Mesendoderm (in vitro differentiated cells): ENCODE data around the gene SAMD4A.

Experiments
- DNase-seq: peaks from one replicate; pipeline ENCODE4 v3.0.0; 2013
- H2AK5ac ChIP-seq: 2 replicates; pipeline ENCODE4 v1.6.1; 2013; ENCODE audit warnings: low read length, inconsistent platforms
- H2BK120ac ChIP-seq: 2 replicates; pipeline ENCODE4 v1.6.1; 2013; ENCODE audit warnings: low read depth, mild to moderate bottlenecking, low read length, moderate library complexity, mixed read lengths
- H2BK15ac ChIP-seq: replicated peaks from 2 replicates; pipeline ENCODE4 v1.6.1; 2013; ENCODE audit warnings: low read depth, mild to moderate bottlenecking, moderate library complexity
- H2BK5ac ChIP-seq: 2 replicates; pipeline ENCODE4 v1.6.1; 2013; ENCODE audit warnings: low read length, inconsistent platforms
- H3K18ac ChIP-seq: 2 replicates; pipeline ENCODE4 v1.6.1; 2013; ENCODE audit warnings: mild to moderate bottlenecking, low read length, mixed read lengths
- H3K23ac ChIP-seq: one replicate; pipeline ENCODE4 v1.6.1; 2013; ENCODE audit warnings: low read length
- H3K27ac ChIP-seq: 2 replicates; pipeline ENCODE4 v1.5.1; 2013; ENCODE audit warnings: low read depth, mild to moderate bottlenecking, inconsistent platforms, low read length, moderate library complexity
- H3K27me3 ChIP-seq: 2 replicates; pipeline ENCODE4 v1.6.1; 2013; ENCODE audit warnings: low read length, control low read depth, mild to moderate bottlenecking, inconsistent platforms; ENCODE audit not compliant: insufficient read depth, poor library complexity
- H3K36me3 ChIP-seq: 2 replicates; pipeline ENCODE4 v1.6.1; 2013; ENCODE audit warnings: low read length, inconsistent platforms; ENCODE audit not compliant: control insufficient read depth, insufficient read depth
- H3K4ac ChIP-seq: one replicate; pipeline ENCODE4 v1.6.1; 2013; ENCODE audit warnings: low read depth, mild to moderate bottlenecking, low read length, moderate library complexity
- H3K4me1 ChIP-seq: 2 replicates; pipeline ENCODE4 v1.6.1; 2013; ENCODE audit warnings: low read depth, low read length, inconsistent platforms; ENCODE audit not compliant: control insufficient read depth
- H3K4me2 ChIP-seq: 2 replicates; pipeline ENCODE4 v1.6.1; 2013; ENCODE audit warnings: low read length
- H3K4me3 ChIP-seq: 2 replicates; pipeline ENCODE4 v1.5.1; 2013; ENCODE audit warnings: mild to moderate bottlenecking, low read length
- H3K56ac ChIP-seq: one replicate; pipeline ENCODE4 v1.6.1; 2013; ENCODE audit warnings: low read length
- H3K79me1 ChIP-seq: 2 replicates; pipeline ENCODE4 v1.6.1; 2013; ENCODE audit warnings: low read length, inconsistent platforms
- H3K79me2 ChIP-seq: 2 replicates; pipeline ENCODE4 v1.6.1; 2013; ENCODE audit warnings: mild to moderate bottlenecking, low read length; ENCODE audit not compliant: control insufficient read depth, insufficient read depth
- H3K9ac ChIP-seq: 2 replicates; pipeline ENCODE4 v1.6.1; 2013; ENCODE audit warnings: low read length, inconsistent platforms
- H4K5ac ChIP-seq: one replicate; pipeline ENCODE4 v1.6.1; 2013; ENCODE audit warnings: low read length
- H4K8ac ChIP-seq: one replicate; pipeline ENCODE4 v1.6.1; 2013; ENCODE audit warnings: low read depth, mild to moderate bottlenecking, control low read depth, low read length, moderate library complexity
- WGBS: extraction: QIAGEN DNeasy Blood & Tissue Kit; methylation state at CpG from one replicate; pipeline ENCODE4 v1.1.7; 2013; ENCODE audit warnings: low lambda C conversion rate, missing lambda C conversion rate; ENCODE audit not compliant: insufficient coverage; ENCODE audit errors: extremely low coverage; 5-methylcytosine and 5-hydroxymethylcytosine counted together

The SAMD4A gene

DNA sequence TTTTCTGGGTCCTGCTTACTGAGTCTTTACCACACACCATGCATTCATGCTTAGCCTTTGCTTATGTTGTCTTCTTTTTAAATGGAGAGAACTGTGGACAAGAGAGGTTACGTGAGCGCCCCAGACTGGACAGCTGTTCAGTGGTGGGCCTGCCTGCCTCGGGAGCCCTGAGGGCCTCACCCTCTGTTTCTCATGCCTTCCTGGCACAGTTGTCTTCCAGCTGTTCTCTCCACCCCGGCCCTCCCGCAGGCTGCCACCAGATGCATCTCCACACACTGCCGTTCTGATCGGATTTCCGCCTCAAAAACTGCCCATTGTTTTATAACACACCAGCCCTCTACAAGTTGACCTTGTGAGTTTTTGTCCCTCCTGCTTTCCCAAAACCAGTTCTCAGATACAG lies 100.8 kb downstream of the SAMD4A start:
- no peak for DNase-seq
- peaks cover 7% of the 10 kb centered on the region for H3K4me1 ChIP-seq
- no peak overlapping the region for H3K27ac ChIP-seq
- H3K79me2 ChIP-seq = no peaks in the 10 kb centered on the region
- H2BK15ac ChIP-seq = no peak overlapping the region
- H3K4me2 ChIP-seq = no peak overlapping the region
- H3K27me3 ChIP-seq = no peaks in the 10 kb centered on the region
- no peak overlapping the region for H3K9ac ChIP-seq
- no peak overlapping the region for H4K5ac ChIP-seq
- H3K18ac ChIP-seq = no peak overlapping the region
- H2AK5ac ChIP-seq = no peak overlapping the region
- WGBS = no CpG with 5 or more reads among the region's 8 CpGs
- H2BK120ac ChIP-seq = no peak overlapping the region
- H3K36me3 ChIP-seq = no peaks in the 10 kb centered on the region
- H3K23ac ChIP-seq = no peak overlapping the region
- H2BK5ac ChIP-seq = no peak overlapping the region
- no peak overlapping the region for H3K4ac ChIP-seq
- H3K79me1 ChIP-seq = peaks cover 3% of the 10 kb centered on the region
- H3K4me3 ChIP-seq = no peak overlapping the region
- H4K8ac ChIP-seq = no peak overlapping the region
- H3K56ac ChIP-seq = no peak overlapping the region

DNA sequence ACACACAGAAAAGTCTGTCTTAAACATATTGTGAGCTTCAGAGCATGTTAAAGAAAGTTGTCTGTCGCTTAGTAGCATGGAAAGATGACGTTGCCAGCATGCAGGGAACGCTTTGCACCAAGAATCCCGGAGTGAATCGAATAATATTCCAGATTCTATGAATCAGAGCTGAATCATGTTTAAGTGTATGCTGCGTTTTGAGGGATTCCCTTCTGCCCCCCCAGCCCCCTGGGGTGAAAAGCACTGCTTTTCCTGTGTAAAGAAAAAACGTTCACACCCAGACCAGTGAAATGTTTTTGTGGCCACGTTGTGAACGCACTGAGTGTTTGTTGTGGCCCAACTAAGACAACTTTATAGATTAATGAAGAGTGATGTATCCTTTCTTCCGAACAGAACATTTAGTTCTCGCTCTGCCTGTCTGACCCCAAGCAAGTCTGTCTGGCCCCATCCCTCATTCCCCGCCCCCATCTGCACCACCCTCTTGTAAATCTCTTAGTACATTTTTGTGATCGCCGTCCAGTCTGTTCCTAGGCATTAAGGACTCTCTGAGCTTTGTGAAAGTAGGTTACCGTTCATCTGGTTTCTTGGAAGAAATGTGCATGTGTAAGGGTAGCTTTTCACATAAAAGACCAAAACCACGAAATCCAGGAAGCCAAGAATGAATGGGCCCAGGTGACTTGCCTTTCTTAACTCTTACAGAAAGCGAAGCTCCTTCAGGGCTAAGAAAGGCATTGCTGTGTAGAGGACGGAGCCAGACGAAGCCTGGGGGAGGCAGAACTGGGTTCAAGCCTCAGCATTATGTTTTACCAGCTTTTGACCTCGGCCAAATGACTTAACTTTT lies 103.0 kb downstream of the SAMD4A start:
- Histone ChIP-seq H4K5ac (no peak overlapping the region), H4K8ac (no peak overlapping the region)
- no peak for DNase-seq

DNA sequence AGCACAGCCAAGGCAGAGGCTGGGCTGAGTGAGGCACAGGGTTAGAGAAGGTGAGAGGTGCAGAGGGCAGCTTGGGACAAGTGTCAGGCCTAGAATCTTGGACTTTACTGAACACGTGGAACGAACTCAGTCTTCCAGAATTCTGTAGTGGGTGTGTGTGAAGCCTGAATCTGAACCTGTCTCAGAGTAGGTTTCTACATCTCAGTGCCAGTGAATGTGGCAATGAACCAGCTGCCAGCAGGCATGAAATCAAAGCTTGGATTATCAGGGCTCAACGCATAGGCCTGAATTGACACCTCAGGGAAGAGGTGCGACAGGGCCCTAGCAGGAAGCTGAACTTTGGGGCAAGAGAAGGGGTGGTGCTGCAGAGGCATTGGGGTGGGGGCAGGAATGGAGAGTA lies 104.6 kb downstream of the SAMD4A start:
- no peaks in the 10 kb centered on the region for H3K27me3 ChIP-seq
- no peak overlapping the region for H2AK5ac ChIP-seq
- WGBS = no CpG with 5 or more reads among the region's 4 CpGs
- no peaks in the 10 kb centered on the region for H3K36me3 ChIP-seq
- no peak overlapping the region for H3K56ac ChIP-seq
- no peak overlapping the region for H4K8ac ChIP-seq
- H2BK5ac ChIP-seq = no peak overlapping the region
- H2BK120ac ChIP-seq = no peak overlapping the region
- H4K5ac ChIP-seq = no peak overlapping the region
- H3K4ac ChIP-seq = no peak overlapping the region
- H2BK15ac ChIP-seq = no peak overlapping the region
- no peak overlapping the region for H3K18ac ChIP-seq
- H3K79me2 ChIP-seq = no peaks in the 10 kb centered on the region
- no peak overlapping the region for H3K27ac ChIP-seq
- H3K9ac ChIP-seq = no peak overlapping the region
- peaks cover 2% of the 10 kb centered on the region for H3K79me1 ChIP-seq
- H3K23ac ChIP-seq = no peak overlapping the region
- H3K4me3 ChIP-seq = no peak overlapping the region
- H3K4me1 ChIP-seq = peaks cover 15% of the 10 kb centered on the region
- peak; percentile 51 for DNase-seq
- H3K4me2 ChIP-seq = no peak overlapping the region

More for the DNA sequence above, 103.0 kb downstream of the SAMD4A start:
- Histone ChIP-seq H3K23ac (no peak overlapping the region), H2BK15ac (no peak overlapping the region), H2BK5ac (no peak overlapping the region), H3K4me1 (peaks cover 13% of the 10 kb centered on the region), H3K79me1 (peaks cover 2% of the 10 kb centered on the region), H3K4me2 (no peak overlapping the region), H3K18ac (no peak overlapping the region), H3K27ac (no peak overlapping the region), H3K79me2 (no peaks in the 10 kb centered on the region), H3K9ac (no peak overlapping the region), H3K36me3 (no peaks in the 10 kb centered on the region), H3K56ac (no peak overlapping the region), H3K4ac (no peak overlapping the region), H3K27me3 (no peaks in the 10 kb centered on the region), H3K4me3 (no peak overlapping the region), H2AK5ac (no peak overlapping the region), H2BK120ac (no peak overlapping the region)
- no CpG with 5 or more reads among the region's 20 CpGs for WGBS

DNA sequence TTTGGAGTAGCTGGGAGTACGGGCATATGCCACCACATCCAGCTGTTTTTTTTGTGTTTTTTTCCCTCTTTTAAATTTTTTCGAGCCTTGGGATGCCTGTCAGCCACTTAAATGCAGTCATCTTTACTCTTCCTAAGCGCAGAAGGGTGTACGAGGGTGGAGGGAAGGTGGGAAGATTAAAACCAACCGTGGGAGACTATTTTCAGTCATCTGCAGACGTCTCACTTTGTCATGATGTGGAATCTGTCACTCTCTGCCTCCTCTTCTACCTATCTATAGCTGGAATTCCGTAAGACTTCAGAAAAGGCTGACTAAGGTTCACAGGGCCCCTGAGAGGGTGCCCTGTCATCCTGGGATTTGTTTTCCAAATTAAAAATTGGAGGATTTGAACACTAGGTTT lies 105.3 kb downstream of the SAMD4A start:
- Histone ChIP-seq H3K23ac (no peak overlapping the region), H3K9ac (no peak overlapping the region), H3K79me1 (peaks cover 2% of the 10 kb centered on the region), H2BK120ac (no peak overlapping the region), H2AK5ac (no peak overlapping the region), H3K4me3 (no peak overlapping the region), H4K5ac (no peak overlapping the region), H3K36me3 (no peaks in the 10 kb centered on the region), H3K27ac (no peak overlapping the region), H3K18ac (peak overlapping the region; percentile 40), H3K79me2 (no peaks in the 10 kb centered on the region), H3K56ac (no peak overlapping the region), H3K4me1 (peaks cover 20% of the 10 kb centered on the region), H2BK15ac (no peak overlapping the region), H3K27me3 (no peaks in the 10 kb centered on the region), H4K8ac (no peak overlapping the region), H3K4ac (no peak overlapping the region), H2BK5ac (no peak overlapping the region), H3K4me2 (no peak overlapping the region)
- no CpG with 5 or more reads among the region's 7 CpGs for WGBS
- DNase-seq = peak; percentile 67

DNA sequence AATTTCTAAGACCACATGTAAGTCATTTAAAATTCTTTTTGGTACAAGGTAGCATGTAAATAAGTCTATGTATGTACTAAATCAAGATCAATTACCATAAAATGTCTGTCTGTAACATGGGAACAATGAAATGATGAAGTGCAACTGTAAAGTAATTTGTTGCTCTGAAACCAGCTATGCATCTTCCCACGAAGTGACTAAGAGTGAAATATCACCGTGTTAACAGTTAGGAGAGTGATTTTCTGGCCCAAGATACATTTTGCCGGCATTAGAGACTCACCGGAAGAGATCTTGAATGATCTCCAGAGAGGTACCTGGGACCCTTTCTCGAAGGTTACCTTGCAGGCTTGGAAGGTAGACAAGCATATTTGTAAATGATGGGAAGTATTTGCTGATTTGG lies 105.8 kb downstream of the SAMD4A start:
- Histone ChIP-seq H3K36me3 (no peaks in the 10 kb centered on the region), H2BK15ac (no peak overlapping the region), H3K27ac (no peak overlapping the region), H3K79me1 (no peaks in the 10 kb centered on the region), H4K8ac (no peak overlapping the region), H3K9ac (no peak overlapping the region), H3K56ac (no peak overlapping the region), H2BK120ac (no peak overlapping the region), H2BK5ac (no peak overlapping the region), H4K5ac (no peak overlapping the region), H3K27me3 (no peaks in the 10 kb centered on the region), H3K79me2 (no peaks in the 10 kb centered on the region), H3K4ac (no peak overlapping the region), H3K18ac (no peak overlapping the region), H2AK5ac (no peak overlapping the region), H3K4me3 (no peak overlapping the region), H3K23ac (no peak overlapping the region), H3K4me1 (peaks cover 21% of the 10 kb centered on the region), H3K4me2 (no peak overlapping the region)
- WGBS = no CpG with 5 or more reads among the region's 5 CpGs
- no peak for DNase-seq
